NCI-H1436 treated with DMSO at 0.1 percent for 48 hours (cell line): ENCODE measurements around the gene TNFRSF6B.

ENCODE experiments used
- DNase-seq: peaks from one replicate; lab custom pipeline; 2025; lab: John Stamatoyannopoulos, UW

TNFRSF6B gene

GRCh38 chr20:63697868-63698545, 1.6 kb downstream of the TNFRSF6B start:
- no peak for DNase-seq

DNA sequence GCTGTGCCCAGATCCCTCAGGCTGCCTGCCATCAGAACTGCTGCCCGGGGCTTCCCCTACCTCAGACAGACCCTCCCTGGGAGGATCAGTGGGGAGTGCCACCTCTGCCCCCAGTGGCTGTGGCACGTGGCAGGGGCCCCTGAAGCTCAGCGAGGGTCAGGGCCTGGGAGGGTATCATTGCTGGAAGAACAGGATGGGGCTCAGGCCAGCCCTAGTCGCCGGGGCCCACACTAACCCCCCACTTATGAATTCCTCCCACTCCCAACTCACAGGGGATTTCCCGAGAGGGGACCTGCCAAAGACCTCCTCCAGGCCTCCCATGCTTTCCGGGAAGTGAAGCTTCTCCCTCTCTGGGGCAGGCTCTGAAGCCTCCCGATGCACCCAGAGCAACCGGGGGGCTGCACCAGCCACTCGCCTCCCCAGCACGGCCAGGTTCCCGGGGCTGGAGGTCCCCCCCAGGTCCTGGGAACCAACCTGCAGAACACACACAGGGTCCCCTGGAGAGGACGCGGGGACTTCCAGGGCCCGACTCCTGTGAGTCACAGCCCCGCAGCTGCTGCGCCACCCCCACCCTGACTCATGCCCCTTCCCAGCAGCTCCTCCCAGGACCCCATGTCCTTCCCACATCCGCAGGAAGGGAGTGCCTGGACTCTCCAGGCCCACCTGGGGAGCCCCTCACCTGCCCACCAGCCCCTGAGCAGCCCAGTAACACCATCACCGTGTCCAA, 2.5 kb downstream of the TNFRSF6B start:
- no peak for DNase-seq

DNA sequence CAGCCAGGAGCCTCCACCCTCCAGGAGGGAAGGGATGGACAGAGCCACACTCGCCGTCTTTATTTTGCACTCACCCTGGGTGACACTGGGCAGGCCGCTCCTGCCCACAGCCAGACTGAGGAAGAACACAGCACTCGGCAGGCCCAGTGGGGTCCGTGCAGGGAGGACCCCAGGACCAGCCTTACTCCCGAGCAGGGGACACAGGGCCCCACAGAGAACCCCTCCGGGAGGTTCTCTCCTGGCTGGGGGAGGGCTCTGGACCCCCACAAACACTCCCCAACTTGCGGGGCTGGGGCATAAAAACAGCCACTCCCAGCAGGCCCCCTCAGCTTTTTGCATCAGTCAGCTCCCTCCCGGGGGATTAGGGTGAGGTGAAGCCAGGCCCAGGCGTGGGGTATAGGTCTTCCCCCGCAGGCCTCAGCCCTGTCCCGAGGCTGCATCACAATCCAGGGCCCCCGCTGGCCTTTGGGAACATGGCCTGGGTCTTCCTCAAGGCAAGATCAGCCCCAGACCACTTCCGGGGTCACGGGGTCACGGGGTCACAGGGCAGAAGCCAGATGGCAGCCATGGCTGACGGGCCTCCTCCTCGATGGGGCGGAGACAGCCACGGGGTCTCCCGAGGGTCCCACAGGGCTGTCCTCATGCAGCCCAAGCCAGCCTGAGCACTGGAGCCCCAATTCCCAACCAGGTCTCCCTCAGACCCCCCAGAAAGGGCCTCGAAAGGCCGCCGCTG, 3.2 kb downstream of the TNFRSF6B start:
- no peak for DNase-seq

DNA sequence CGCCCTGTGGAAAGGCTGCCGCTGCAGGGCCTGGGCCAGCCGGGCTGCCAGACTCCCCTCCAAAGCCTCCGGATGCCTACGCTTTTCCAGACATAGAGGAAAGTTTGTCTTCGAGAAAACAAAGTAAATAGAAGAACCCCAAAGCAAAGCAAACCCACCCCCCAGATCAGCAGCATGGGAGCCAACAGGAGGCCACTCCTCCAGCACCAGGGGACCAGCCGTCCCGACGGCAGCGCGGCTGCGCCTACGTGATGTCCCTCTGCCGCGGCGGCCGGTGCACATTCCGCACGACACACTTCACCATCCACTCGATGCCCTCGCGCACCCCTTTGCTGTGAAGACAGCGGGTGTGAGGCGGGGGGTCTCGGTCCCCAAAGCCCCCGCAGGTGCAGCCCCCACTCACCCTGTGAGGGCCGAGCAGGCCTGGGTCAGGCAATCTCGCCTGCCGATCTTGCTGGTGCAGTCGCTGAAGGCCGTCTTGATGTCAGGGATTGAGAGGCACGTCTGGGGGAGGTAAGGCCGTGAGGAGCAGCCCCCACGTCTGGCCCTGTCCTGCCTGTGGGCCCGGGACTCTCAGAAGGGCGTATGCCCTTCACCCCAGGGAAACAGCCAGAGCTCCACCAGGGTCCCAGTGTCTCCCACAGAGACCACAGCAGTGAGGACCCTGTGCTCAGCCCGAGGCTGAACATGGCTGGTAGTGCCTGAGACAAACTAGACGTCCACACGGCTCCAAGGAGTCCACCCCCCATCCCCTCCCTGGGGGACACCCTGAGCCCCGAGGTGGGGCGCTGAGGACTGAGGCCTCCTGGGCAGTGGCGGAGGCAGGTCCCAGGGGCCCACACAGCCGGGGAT, 4.0 kb downstream of the TNFRSF6B start:
- DNase-seq: no peak

DNA sequence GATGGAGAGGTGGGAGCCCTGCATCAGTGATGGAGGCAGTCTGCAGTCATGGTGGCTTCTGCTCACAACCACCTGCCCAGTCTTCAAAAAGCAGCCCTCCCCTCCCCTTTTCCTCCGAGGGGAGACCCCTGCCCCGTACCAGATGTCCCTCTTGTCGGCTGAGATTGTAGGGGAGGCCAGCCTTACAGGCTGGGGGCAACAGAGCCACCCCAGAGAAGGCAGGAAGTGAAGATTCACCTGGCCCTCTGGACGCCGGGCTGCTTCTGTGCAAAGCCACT, 4.5 kb downstream of the TNFRSF6B start:
- no peak for DNase-seq

GRCh38 chr20:63701329-63702035, 5.0 kb downstream of the TNFRSF6B start:
- no peak for DNase-seq

GRCh38 chr20:63702036-63702665, 5.7 kb downstream of the TNFRSF6B start:
- no peak for DNase-seq

- DNase-seq: no peak
These were observed 6.5 kb downstream of the TNFRSF6B start for GRCh38 chr20:63702751-63703470.

GRCh38 chr20:63703471-63703975, 7.1 kb downstream of the TNFRSF6B start:
- DNase-seq: no peak

DNA sequence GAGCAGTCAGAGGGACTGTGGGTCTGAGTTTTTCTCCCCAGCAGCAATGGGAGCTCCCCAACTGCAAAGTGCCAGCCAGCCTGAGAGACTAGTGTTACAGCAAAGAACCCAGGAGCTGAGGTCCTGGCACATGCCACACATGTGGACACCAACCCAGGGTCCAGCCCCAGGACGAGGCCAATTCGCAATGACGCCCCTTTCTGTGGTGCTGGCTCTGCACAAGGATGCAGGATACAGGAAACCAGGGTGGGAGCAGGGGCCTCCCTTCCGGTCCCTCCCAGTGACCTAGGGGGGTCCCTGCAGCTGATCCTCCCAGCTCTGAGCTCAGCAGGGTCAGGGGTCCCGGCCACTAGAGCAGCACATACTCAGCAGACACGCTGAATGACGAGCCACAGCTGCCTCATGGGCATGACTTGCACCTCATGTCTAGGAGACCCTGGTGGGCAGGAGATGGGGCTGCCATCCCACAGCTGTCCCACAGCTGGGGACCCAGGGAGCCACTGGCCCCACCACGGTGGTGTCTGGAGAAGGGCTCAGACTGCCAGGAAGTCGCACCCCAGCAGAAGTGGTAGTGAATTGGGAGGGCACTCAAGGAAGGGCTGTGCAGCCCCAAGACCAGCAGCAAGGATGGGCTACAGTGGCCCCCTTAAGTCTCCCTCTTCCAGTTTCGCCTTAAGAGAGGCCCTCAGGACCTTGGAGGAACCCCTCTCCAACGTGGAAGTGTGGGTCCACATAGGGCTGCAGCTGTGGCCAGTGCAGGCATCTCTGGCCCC, 7.7 kb downstream of the TNFRSF6B start:
- no peak for DNase-seq

GRCh38 chr20:63704749-63705117, 8.3 kb downstream of the TNFRSF6B start:
- DNase-seq: no peak

GRCh38 chr20:63705232-63706026, 9.0 kb downstream of the TNFRSF6B start:
- no peak for DNase-seq

GRCh38 chr20:63706027-63706695, 9.7 kb downstream of the TNFRSF6B start:
- DNase-seq: no peak

GRCh38 chr20:63706852-63707557, 10.6 kb downstream of the TNFRSF6B start:
- no peak for DNase-seq

DNA sequence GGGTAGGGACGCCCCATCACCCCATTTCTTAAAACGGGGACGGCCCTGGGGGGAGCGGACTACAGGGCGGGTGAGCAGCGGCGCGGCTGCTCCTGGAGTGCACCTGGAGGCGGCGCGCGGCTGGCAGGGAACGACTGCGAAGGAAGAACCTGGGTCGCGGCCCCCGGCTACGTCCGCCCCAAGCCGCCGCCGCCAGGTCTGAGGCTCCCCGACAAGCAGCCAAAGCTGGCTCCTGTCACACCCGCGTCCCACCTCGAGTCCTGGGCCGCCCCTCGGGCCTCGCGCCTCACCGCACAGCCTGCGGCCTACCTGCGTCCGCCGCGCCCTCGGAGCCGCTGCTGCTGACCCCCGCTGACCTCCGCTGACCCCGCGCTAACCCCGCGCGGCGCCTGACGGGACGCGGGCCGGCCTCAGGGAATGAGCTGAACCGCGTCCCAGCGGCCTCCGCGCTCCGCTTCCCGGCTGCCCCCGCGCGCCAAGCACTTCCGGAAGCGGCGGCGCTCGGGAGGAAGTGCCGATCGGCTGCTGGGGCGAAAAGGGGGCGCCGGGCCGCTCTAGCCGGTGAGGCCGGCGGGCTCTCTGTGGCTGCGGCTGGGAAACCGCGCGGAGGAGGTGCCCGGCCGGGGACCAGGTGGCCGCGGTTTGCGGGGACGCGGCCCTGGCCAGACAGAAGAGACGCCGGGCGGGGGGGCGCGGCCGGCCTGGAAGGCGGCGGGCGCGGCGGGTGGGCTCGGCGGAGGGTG, 11.3 kb downstream of the TNFRSF6B start, which contains the start of the genes ARFRP1 and ZGPAT:
Gene ARFRP1 (minus strand): TSS at position 419 of the 743 bp plus-strand sequence. CDS start 885 bp downstream, outside the sequence.
Gene ZGPAT (plus strand): TSS at position 482 of the 743 bp plus-strand sequence. CDS start 542 bp downstream, outside the sequence.
- DNase-seq: peak; percentile 6
